ENCODE data around the gene PEAR1. TPM values are rescaled to one million over a fixed set of nuclear protein-coding genes. Genes with fewer than 3 reads are reported as not detected.

PEAR1 gene
- polyA plus RNA-seq, 3 donors = not detected

DNA sequence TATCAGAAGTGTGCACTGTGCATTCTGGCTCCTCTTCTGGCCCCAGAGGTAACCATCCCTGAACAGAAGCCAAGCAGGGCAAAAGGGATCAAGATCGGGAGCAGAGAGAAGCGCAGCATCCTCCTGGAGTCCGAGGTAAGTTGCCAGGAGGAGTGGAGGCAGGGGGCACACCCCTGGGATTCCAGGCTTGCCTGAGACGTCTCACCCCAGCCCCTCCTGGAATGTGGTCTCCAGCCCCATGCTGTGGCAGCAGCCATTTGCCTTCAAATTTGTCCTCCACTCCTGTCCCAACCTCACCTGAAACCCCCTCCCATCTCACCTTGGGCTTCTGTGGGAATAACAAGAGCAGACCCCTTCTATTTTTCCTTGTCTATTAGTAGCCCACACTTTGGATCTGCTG, 37.0 kb downstream of the PEAR1 start:
- Histone ChIP-seq H3K9ac (ENCODE audit: insufficient read depth, low read length, poor library complexity, severe bottlenecking) (no peak overlapping the region), H4K20me1 (ENCODE audit: insufficient read depth, low read length) (no peaks in the 10 kb centered on the region), H3K27me3 (ENCODE audit: control insufficient read depth in 2 of 2, insufficient read depth in 2 of 2, low read length in 2 of 2) (peaks cover 17 to 36% of the 10 kb centered on the region in 2 donors), H3K4me1 (ENCODE audit: control insufficient read depth in 1 of 2, insufficient read depth in 2 of 2, low read length in 2 of 2) (peaks cover 22 to 29% of the 10 kb centered on the region in 2 donors), H3K4me2 (replicated peaks; ENCODE audit: extremely low read depth, low read length, poor library complexity, severe bottlenecking) (no peak overlapping the region), H3K36me3 (replicated peaks in 1 of 2; ENCODE audit: control insufficient read depth in 1 of 2, insufficient read depth in 2 of 2, low read length in 2 of 2) (peaks cover 11 to 15% of the 10 kb centered on the region in 2 donors), H3K79me2 (ENCODE audit: insufficient read depth, low read length) (no peaks in the 10 kb centered on the region), H3K27ac (ENCODE audit: low read depth in 1 of 2, low read length in 2 of 2) (no peak overlapping the region), H3K4me3 (replicated peaks in 1 of 3; ENCODE audit: low read depth in 2 of 3, low read length in 3 of 3) (no peak overlapping the region), H2AFZ (ENCODE audit: insufficient read depth, low read depth, low read length, poor library complexity, severe bottlenecking) (no peak overlapping the region), H3K9me3 (replicated peaks in 1 of 2; ENCODE audit: control insufficient read depth in 1 of 2, insufficient read depth in 1 of 2, low read length in 2 of 2) (peaks cover 6 to 18% of the 10 kb centered on the region in 2 donors)
- WGBS (ENCODE audit: insufficient coverage) = 82% methylated on average over 4 of the region's 4 CpGs
- peaks cover 36% of the 10 kb centered on the region for H3K4me1 Mint-ChIP-seq
- peak overlapping the region in 2 of 7 donors; percentile 68 to 79 for H3K27ac Mint-ChIP-seq
- H3K36me3 Mint-ChIP-seq = peaks cover 16 to 17% of the 10 kb centered on the region in 2 donors
- peaks cover 45 to 50% (median 48%) of the 10 kb centered on the region in 3 donors for H3K27me3 Mint-ChIP-seq (ENCODE audit: low read depth in 3 of 3)
- peak overlapping the region in 1 of 2 donors; percentile 94 for H3K4me3 Mint-ChIP-seq
- intact Hi-C loops (cut with micrococcal nuclease) = loop anchor here in 1 of 2 donors (10.0 kb wide), 1 partner anchor 144 kb away; no protein-coding TSS in a partner anchor
- DNase-seq = no peak
- TF ChIP-seq, protein P1, sequence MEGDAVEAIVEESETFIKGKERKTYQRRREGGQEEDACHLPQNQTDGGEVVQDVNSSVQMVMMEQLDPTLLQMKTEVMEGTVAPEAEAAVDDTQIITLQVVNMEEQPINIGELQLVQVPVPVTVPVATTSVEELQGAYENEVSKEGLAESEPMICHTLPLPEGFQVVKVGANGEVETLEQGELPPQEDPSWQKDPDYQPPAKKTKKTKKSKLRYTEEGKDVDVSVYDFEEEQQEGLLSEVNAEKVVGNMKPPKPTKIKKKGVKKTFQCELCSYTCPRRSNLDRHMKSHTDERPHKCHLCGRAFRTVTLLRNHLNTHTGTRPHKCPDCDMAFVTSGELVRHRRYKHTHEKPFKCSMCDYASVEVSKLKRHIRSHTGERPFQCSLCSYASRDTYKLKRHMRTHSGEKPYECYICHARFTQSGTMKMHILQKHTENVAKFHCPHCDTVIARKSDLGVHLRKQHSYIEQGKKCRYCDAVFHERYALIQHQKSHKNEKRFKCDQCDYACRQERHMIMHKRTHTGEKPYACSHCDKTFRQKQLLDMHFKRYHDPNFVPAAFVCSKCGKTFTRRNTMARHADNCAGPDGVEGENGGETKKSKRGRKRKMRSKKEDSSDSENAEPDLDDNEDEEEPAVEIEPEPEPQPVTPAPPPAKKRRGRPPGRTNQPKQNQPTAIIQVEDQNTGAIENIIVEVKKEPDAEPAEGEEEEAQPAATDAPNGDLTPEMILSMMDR (IDR thresholded peaks at IDR 0.05) = no peak
- peaks cover 6 to 24% (median 15%) of the 10 kb centered on the region in 7 donors for H3K9me3 Mint-ChIP-seq

DNA sequence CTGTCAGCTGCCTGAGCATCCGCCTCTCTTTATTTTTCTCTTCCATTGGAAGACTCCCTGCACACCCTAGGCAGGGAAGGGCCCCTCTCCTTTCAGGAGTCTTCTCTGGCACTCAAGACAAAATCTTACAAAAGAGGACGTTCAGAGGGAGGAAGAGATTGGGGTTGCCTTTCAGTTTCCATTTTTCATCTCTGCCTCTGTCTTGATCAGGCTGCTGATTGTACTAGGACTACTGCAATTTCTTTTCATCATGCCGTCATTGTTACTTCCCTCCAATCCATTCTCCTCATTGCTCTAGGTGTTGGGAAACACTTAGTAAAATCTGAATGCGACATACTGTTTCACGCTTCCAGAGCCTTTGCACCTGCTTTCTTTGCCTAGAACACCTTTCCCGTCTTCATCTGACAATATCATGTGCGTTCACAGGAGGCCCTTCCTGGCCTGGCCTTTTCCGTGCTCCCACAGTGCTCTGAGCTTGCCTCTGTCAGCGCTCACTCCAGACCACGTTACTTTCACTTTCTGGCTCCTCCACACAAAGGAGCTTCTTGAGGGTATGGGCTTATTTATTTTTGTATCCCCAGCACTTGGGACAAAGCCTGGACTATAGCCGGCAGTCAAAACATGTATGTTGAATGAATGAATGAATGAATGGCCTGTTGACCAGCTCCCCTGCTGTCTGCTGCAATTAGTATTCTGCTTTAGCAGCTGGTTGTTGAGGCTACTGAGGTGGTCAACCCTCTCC, 37.9 kb downstream of the PEAR1 start:
- Histone ChIP-seq H3K4me3 (replicated peaks in 1 of 3; ENCODE audit: low read depth in 2 of 3, low read length in 3 of 3) (peak overlapping the region in 2 of 3 experiments; percentile 26 to 65), H3K9ac (ENCODE audit: insufficient read depth, low read length, poor library complexity, severe bottlenecking) (peak overlapping the region; percentile 20), H3K4me1 (ENCODE audit: control insufficient read depth in 1 of 2, insufficient read depth in 2 of 2, low read length in 2 of 2) (peaks cover 22 to 29% of the 10 kb centered on the region in 2 donors), H4K20me1 (ENCODE audit: insufficient read depth, low read length) (no peaks in the 10 kb centered on the region), H3K27me3 (ENCODE audit: control insufficient read depth in 2 of 2, insufficient read depth in 2 of 2, low read length in 2 of 2) (peaks cover 8 to 27% of the 10 kb centered on the region in 2 donors), H2AFZ (ENCODE audit: insufficient read depth, low read depth, low read length, poor library complexity, severe bottlenecking) (peak overlapping the region; percentile 54), H3K36me3 (replicated peaks in 1 of 2; ENCODE audit: control insufficient read depth in 1 of 2, insufficient read depth in 2 of 2, low read length in 2 of 2) (peaks cover 19 to 22% of the 10 kb centered on the region in 2 donors), H3K27ac (ENCODE audit: low read depth in 1 of 2, low read length in 2 of 2) (peak overlapping the region; percentile 6 to 20), H3K4me2 (replicated peaks; ENCODE audit: extremely low read depth, low read length, poor library complexity, severe bottlenecking) (peak overlapping the region; percentile 64), H3K9me3 (replicated peaks in 1 of 2; ENCODE audit: control insufficient read depth in 1 of 2, insufficient read depth in 1 of 2, low read length in 2 of 2) (peaks cover 6 to 18% of the 10 kb centered on the region in 2 donors), H3K79me2 (ENCODE audit: insufficient read depth, low read length) (no peaks in the 10 kb centered on the region)
- Mint-ChIP-seq H3K36me3 (peaks cover 21 to 24% of the 10 kb centered on the region in 2 donors), H3K9me3 (peaks cover 6 to 20% (median 15%) of the 10 kb centered on the region in 7 donors), H3K27me3 (ENCODE audit: low read depth in 3 of 3) (peaks cover 36 to 41% (median 39%) of the 10 kb centered on the region in 3 donors), H3K27ac (peak overlapping the region; percentile 19 to 79 (median 65)), H3K4me3 (peak overlapping the region; percentile 73 to 94), H3K4me1 (peaks cover 34% of the 10 kb centered on the region)
- DNase-seq = peak in 1 of 3 donors; percentile 10
- intact Hi-C loops (cut with micrococcal nuclease) = loop anchor here in 1 of 2 donors (10.0 kb wide), 1 partner anchor 143 kb away; no protein-coding TSS in a partner anchor
- 49% methylated on average over 5 of the region's 11 CpGs for WGBS (ENCODE audit: insufficient coverage)
- TF ChIP-seq, protein P1 (IDR thresholded peaks at IDR 0.05) = no peak

Data from CD14-positive monocyte (primary cell).